ENCODE measurements around the gene FBXL12.
"Not testable (repeated sequence)": the region's sequence is repeated elsewhere in the genome, so short reads cannot be mapped to it uniquely, and the experiment has no call there.

FBXL12 gene

DNA sequence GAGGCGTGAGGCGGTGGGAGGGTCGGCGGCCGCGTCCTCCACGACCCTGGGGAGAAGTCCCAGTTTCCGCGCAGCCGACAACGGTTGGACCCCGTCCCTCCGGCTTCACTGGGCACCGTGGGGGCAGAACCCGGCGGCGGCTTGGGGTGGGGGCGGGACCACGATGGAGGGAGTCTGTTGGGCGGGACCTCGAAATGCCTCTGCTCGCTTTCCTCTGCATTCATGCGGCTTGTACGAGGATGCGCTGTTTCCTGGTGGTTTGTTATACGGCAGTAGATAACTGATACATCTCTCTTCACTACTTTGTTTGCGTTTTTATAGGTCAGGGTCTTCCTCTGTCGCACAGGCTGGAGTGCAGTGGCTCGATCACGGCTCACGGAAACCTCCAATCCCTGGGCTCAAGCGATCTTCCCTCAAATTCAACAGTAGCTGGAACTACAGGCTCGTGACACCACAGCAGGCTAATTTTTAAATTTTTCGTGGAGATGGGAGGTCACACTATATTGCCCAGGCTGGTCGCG, 25.7 kb downstream of the FBXL12 start:
- TF ChIP-seq, protein P1, sequence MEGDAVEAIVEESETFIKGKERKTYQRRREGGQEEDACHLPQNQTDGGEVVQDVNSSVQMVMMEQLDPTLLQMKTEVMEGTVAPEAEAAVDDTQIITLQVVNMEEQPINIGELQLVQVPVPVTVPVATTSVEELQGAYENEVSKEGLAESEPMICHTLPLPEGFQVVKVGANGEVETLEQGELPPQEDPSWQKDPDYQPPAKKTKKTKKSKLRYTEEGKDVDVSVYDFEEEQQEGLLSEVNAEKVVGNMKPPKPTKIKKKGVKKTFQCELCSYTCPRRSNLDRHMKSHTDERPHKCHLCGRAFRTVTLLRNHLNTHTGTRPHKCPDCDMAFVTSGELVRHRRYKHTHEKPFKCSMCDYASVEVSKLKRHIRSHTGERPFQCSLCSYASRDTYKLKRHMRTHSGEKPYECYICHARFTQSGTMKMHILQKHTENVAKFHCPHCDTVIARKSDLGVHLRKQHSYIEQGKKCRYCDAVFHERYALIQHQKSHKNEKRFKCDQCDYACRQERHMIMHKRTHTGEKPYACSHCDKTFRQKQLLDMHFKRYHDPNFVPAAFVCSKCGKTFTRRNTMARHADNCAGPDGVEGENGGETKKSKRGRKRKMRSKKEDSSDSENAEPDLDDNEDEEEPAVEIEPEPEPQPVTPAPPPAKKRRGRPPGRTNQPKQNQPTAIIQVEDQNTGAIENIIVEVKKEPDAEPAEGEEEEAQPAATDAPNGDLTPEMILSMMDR (IDR thresholded peaks at IDR 0.05; ENCODE audit: borderline replicate concordance, control extremely low read depth, extremely low read depth, insufficient read depth, missing control alignments) = no peak
- in situ Hi-C loops (cut with MboI; ENCODE audit: low sequenced_read_pairs, unreplicated experiment) = loop anchor here (10.0 kb wide), 4 partner anchors 168 to 658 kb away; partner anchors contain the start of genes ZNF561 and ZNF699
- no peak for DNase-seq (ENCODE audit: low spot score)

DNA sequence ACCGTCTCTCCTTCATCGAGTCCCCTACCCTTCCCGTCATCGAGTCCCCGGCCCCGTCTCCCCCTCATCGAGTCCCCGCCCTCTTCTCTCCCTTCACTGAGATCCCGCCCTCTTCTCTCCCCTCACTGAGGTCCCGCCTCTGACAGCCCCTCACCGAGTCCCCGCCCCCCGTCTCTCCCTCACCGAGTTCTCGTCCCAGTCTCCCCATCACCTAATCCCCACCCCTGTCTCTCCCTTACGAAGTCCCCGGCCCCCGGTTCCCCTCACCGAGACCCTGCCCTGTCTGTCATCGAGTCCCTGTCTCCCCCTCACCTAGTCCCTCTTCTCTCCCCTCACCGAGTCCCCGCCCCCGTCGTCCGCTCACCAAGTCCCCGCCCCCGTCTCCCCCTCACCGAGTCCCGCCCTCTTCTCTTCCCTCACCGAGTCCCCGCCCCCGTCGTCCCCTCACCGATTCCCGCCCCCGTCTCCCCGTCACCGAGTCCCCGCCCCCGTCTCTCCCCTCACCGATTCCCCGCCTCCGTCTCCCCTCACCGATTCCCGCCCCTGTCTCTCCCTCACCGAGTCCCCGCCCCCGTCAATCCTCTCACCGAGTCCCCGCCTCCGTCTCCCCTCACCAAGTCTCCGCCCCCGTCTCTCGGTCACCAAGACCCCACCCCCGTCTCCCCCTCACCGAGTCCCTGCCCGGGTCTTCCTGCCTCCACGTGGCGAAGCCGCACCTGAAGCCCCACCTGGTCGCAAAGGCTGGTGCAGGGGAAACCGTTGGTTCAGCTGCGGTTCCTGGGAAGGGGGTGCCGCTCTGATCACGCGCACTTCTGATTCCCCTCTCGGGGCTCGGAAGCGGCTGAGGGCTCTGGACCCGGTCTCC, 26.4 kb downstream of the FBXL12 start:
- in situ Hi-C loops (cut with MboI; ENCODE audit: low sequenced_read_pairs, unreplicated experiment) = loop anchor here (10.0 kb wide), 4 partner anchors 168 to 658 kb away; partner anchors contain the start of genes ZNF561 and ZNF699
- TF ChIP-seq, protein P1 (IDR thresholded peaks at IDR 0.05; ENCODE audit: borderline replicate concordance, control extremely low read depth, extremely low read depth, insufficient read depth, missing control alignments) = no peak
- DNase-seq (ENCODE audit: low spot score) = peak; percentile 90

DNA sequence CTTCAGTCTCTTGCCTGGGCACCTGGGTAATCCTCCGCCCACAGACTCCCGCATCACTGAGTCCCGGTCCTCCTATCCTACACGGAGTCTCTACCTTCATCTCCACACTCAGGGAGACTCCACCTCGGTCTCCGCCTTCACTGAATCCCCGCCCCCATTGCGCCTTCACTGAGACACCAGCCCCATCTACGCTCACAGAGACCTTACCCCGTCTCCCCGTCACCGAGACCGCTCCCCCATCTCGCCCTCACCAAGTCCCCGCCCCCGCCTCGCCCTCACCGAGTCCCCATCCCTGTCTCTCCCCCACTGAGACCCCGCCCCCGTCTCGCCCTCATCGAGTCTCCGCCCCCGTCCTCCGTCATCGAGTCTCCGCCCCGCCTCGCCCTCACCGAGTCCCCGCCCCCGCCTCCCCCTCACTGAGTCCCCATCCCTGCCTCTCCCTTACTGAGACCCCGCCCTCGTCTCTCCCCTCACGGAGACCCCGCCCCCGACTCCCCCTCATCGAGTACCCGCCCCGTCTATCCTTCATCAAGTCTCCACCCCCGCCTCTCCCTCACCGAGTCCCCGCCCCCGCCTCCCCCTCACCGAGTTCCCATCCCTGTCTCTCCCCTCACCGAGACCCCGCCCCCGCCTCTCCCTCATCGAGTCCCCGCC, 27.2 kb downstream of the FBXL12 start:
- TF ChIP-seq, protein P1 (IDR thresholded peaks at IDR 0.05; ENCODE audit: borderline replicate concordance, control extremely low read depth, extremely low read depth, insufficient read depth, missing control alignments) = no peak
- DNase-seq (ENCODE audit: low spot score) = peak; percentile 91
- in situ Hi-C loops (cut with MboI; ENCODE audit: low sequenced_read_pairs, unreplicated experiment) = loop anchor here (10.0 kb wide), 4 partner anchors 167 to 657 kb away; partner anchors contain the start of genes ZNF561 and ZNF699

DNA sequence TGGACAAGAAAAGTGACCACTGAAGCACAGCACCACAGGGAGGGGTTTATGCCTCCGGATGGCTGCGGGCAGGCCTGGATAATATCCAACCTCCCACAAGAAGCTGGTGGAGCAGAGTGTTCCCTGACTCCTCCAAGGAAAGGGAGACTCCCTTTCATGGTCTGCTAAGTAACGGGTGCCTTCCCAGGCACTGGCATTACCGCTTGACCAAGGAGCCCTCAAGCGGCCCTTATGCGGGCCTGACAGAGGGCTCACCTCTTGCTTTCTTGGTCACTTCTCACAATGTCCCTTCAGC, 27.9 kb downstream of the FBXL12 start:
- DNase-seq (ENCODE audit: low spot score) = not testable (repeated sequence)

GRCh38 chr19:9789579-9789978, 29.3 kb downstream of the FBXL12 start:
- DNase-seq (ENCODE audit: low spot score); in situ Hi-C loops (cut with MboI; ENCODE audit: low sequenced_read_pairs, unreplicated experiment): not testable (repeated sequence)

More for the DNA sequence above, 27.9 kb downstream of the FBXL12 start:
- in situ Hi-C loops (cut with MboI; ENCODE audit: low sequenced_read_pairs, unreplicated experiment) = loop anchor here (10.0 kb wide), 4 partner anchors 166 to 656 kb away; partner anchors contain the start of genes ZNF561 and ZNF699

DNA sequence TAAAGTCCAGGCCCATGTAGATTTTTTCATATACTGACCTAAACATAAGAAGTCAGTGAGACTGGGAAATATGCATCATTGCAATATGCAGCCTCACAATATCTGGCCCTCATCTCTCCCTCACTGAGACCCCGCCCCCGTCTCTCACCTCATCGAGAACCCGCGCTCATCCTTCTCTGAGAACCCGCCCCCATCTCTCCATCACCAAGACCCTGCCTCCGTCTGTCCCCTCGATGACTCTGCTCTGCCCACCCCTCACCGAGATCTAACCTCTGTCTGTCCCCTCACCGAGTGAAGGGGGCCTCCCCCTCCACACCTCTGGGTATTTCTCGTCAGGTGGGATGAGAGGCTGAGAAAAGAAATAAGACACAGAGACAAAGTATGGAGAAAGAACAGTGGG, 29.8 kb downstream of the FBXL12 start:
- TF ChIP-seq, protein P1 (IDR thresholded peaks at IDR 0.05; ENCODE audit: borderline replicate concordance, control extremely low read depth, extremely low read depth, insufficient read depth, missing control alignments) = no peak
- DNase-seq (ENCODE audit: low spot score) = no peak
- in situ Hi-C loops (cut with MboI; ENCODE audit: low sequenced_read_pairs, unreplicated experiment) = no loop called here

DNA sequence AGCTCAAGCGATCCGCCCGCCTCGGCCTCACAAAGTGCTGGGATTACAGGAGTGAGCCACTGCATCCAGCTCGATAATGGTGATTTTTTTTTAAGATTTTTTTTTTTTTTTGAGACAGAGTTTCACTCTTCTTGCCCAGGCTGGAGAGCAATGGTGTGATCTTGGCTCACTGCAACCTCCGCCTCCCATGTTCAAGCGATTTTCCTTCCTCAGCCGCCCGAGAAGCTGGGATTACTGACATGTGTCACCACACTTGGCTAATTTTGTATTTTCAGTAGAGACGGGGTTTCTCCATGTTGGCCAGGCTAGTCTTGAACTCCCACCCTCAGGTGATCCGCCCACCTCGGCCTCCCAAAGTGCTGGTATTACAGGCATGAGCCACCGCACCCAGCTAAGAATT, 30.3 kb downstream of the FBXL12 start:
- in situ Hi-C loops (cut with MboI; ENCODE audit: low sequenced_read_pairs, unreplicated experiment); DNase-seq (ENCODE audit: low spot score): not testable (repeated sequence)

GRCh38 chr19:9786819-9787218, 32.1 kb downstream of the FBXL12 start:
- no peak for DNase-seq (ENCODE audit: low spot score)
- TF ChIP-seq, protein P1 (IDR thresholded peaks at IDR 0.05; ENCODE audit: borderline replicate concordance, control extremely low read depth, extremely low read depth, insufficient read depth, missing control alignments) = no peak
- in situ Hi-C loops (cut with MboI; ENCODE audit: low sequenced_read_pairs, unreplicated experiment) = no loop called here

Measured in GM13976 (cell line).